Natural killer cell (primary cell): ENCODE results near the gene DLGAP3. TPM values are rescaled to one million over a fixed set of nuclear protein-coding genes. Genes with fewer than 3 reads are reported as not detected.

Experiments
- ATAC-seq, 3 donors: fragments of 150-1000 bp in 2 of 3; fragments of 200-7000 bp in 1 of 3; cut with Tn5 transposase; 1 replicate in 1 of 3; 2 replicates in 2 of 3; pipeline ENCODE4 v1.10.0; 2021; ENCODE audit warnings: mild to moderate bottlenecking in 2 of 3, moderate library complexity in 2 of 3
- DNase-seq, 2 donors: peaks; one replicate each; pipeline versions ENCODE4 v3.0.0 to v3.0.0-alpha.2; 2013 to 2021; ENCODE audit warnings: mixed read lengths in 1 of 2
- H3K27ac ChIP-seq: one replicate; pipeline ENCODE4 v1.5.1; 2013; ENCODE audit warnings: mild to moderate bottlenecking, low read length
- H3K27me3 ChIP-seq: one replicate; pipeline ENCODE4 v1.6.1; 2013; ENCODE audit warnings: low read length; ENCODE audit not compliant: control insufficient read depth, insufficient read depth
- H3K36me3 ChIP-seq: one replicate; pipeline ENCODE4 v1.6.1; 2013; ENCODE audit warnings: low read length; ENCODE audit not compliant: control insufficient read depth, insufficient read depth
- H3K4me1 ChIP-seq: one replicate; pipeline ENCODE4 v1.6.1; 2013; ENCODE audit warnings: low read length; ENCODE audit not compliant: control insufficient read depth, insufficient read depth
- H3K4me3 ChIP-seq: one replicate; pipeline ENCODE4 v1.5.1; 2013; ENCODE audit warnings: low read length
- H3K9me3 ChIP-seq: one replicate; pipeline ENCODE4 v1.6.1; 2013; ENCODE audit warnings: low read length; ENCODE audit not compliant: control insufficient read depth, insufficient read depth
- H3K27ac Mint-ChIP-seq, 2 donors: one replicate each; pipeline ENCODE4 v1.8.0; 2022; ENCODE audit warnings: mild to moderate bottlenecking in 2 of 2, mixed read lengths in 2 of 2, moderate library complexity in 1 of 2
- H3K27me3 Mint-ChIP-seq, 2 donors: one replicate each; pipeline ENCODE4 v1.8.0; 2022; ENCODE audit warnings: low read depth in 2 of 2, mixed read lengths in 2 of 2
- H3K36me3 Mint-ChIP-seq: one replicate; pipeline ENCODE4 v1.8.0; 2022; ENCODE audit warnings: mixed read lengths
- H3K4me1 Mint-ChIP-seq, 2 donors: one replicate each; pipeline ENCODE4 v1.8.0; 2022; ENCODE audit warnings: mixed read lengths in 2 of 2
- H3K4me3 Mint-ChIP-seq: one replicate; pipeline ENCODE4 v1.8.0; 2022; ENCODE audit warnings: mild to moderate bottlenecking, moderate library complexity, mixed read lengths
- H3K9me3 Mint-ChIP-seq, 2 donors: one replicate each; pipeline ENCODE4 v1.8.0; 2022; ENCODE audit warnings: mixed read lengths in 2 of 2
- WGBS: methylation state at CpG from one replicate; pipeline ENCODE4 v1.1.7; 2013; ENCODE audit warnings: missing lambda C conversion rate; ENCODE audit not compliant: insufficient coverage; 5-methylcytosine and 5-hydroxymethylcytosine counted together
- intact Hi-C: fragments of 100-400 bp; cut with micrococcal nuclease; formaldehyde crosslinking; loops from one replicate; pipeline ENCODE4 v1.14.2; 2022
- total RNA-seq, 4 donors: library from RNA; stranded (reverse); fragments of 120-200 nt in 1 of 4; gene quantifications; one replicate each; pipeline versions ENCODE4 v1.2.3 to v1.2.4, GENCODE V29; 2013 to 2022
- TF ChIP-seq, protein P1 (sequence below): fragments of 200-600 bp; IDR thresholded peaks from one replicate; pipeline ENCODE4 v1.8.0; 2022; ENCODE audit warnings: antibody characterized with exemption

The DLGAP3 gene
- total RNA-seq, 3 donors from 2014 or later (not counting 1 experiment from before 2014, with no cell fraction given) = 0.33 to 0.38 (median 0.36) TPM

GRCh38 chr1:34847094-34847493 is 82.4 kb downstream of the DLGAP3 start:
- intact Hi-C loops = no loop called here
- Histone ChIP-seq H3K9me3 (no peaks in the 10 kb centered on the region), H3K27ac (no peak overlapping the region), H3K4me1 (peaks cover 15% of the 10 kb centered on the region), H3K36me3 (peaks cover 13% of the 10 kb centered on the region), H3K4me3 (no peak overlapping the region), H3K27me3 (no peaks in the 10 kb centered on the region)
- TF ChIP-seq, protein P1, sequence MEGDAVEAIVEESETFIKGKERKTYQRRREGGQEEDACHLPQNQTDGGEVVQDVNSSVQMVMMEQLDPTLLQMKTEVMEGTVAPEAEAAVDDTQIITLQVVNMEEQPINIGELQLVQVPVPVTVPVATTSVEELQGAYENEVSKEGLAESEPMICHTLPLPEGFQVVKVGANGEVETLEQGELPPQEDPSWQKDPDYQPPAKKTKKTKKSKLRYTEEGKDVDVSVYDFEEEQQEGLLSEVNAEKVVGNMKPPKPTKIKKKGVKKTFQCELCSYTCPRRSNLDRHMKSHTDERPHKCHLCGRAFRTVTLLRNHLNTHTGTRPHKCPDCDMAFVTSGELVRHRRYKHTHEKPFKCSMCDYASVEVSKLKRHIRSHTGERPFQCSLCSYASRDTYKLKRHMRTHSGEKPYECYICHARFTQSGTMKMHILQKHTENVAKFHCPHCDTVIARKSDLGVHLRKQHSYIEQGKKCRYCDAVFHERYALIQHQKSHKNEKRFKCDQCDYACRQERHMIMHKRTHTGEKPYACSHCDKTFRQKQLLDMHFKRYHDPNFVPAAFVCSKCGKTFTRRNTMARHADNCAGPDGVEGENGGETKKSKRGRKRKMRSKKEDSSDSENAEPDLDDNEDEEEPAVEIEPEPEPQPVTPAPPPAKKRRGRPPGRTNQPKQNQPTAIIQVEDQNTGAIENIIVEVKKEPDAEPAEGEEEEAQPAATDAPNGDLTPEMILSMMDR = no peak
- Mint-ChIP-seq H3K27ac (no peak overlapping the region), H3K36me3 (no peaks in the 10 kb centered on the region), H3K9me3 (no peaks in the 10 kb centered on the region), H3K4me3 (no peak overlapping the region), H3K27me3 (no peaks in the 10 kb centered on the region), H3K4me1 (peaks cover 35 to 44% of the 10 kb centered on the region in 2 donors)
- ATAC-seq (no peak), DNase-seq (no peak)
- 80% methylated on average over 7 of the region's 7 CpGs for WGBS

- Mint-ChIP-seq H3K9me3 (no peaks in the 10 kb centered on the region), H3K27me3 (no peaks in the 10 kb centered on the region), H3K36me3 (no peaks in the 10 kb centered on the region), H3K27ac (no peak overlapping the region), H3K4me1 (peaks cover 35 to 50% of the 10 kb centered on the region in 2 donors), H3K4me3 (no peak overlapping the region)
- H3K27ac ChIP-seq = no peak overlapping the region
- ATAC-seq (no peak), DNase-seq (no peak)
- 91% methylated on average over 2 of the region's 2 CpGs for WGBS
- no peak overlapping the region for H3K4me3 ChIP-seq
- intact Hi-C loops = no loop called here
- H3K36me3 ChIP-seq = peaks cover 13% of the 10 kb centered on the region
- TF ChIP-seq, protein P1 = no peak
- H3K9me3 ChIP-seq = no peaks in the 10 kb centered on the region
- no peaks in the 10 kb centered on the region for H3K27me3 ChIP-seq
- peaks cover 15% of the 10 kb centered on the region for H3K4me1 ChIP-seq
These were observed 83.2 kb downstream of the DLGAP3 start for GRCh38 chr1:34846265-34846664.

DNA sequence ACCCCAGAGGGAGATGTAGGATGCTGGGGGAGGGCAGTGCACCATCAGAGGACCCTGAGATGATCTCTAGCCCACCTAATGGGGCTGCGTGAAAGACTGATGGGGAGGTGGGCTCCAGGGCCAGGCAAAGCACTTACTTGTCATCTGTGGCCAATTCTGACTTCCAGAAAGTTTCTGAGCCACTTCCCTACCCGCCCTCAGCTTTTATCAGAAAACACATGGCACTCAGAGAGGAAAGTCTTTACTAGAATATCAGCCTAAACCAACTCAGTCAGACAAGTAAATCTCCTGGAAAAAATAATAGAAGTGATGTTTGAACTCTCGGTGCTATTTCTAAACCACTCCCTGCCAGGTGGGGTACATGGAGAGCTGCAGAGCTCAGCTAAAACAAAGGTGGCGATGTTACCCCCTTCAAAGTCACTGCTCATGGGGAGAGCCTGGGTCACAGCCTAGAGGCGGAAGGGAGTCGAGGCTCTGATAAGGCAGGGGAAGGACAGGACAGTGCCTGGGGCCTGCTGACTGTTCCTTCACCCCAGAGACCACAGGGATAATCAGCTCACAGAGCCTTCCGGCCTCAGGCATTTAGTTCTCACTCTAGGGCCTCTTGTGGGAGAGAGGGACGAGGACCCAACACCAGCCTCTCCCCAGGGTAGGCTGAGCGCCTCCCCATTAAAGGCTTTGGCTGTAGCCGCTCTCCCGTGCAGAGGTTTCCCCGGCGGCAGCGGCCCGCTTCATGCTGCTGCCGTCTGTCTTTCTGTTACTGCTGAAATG is 84.1 kb downstream of the DLGAP3 start:
- peaks cover 15% of the 10 kb centered on the region for H3K4me1 ChIP-seq
- ATAC-seq (no peak), DNase-seq (no peak)
- H3K27me3 Mint-ChIP-seq = no peaks in the 10 kb centered on the region
- peaks cover 29 to 49% of the 10 kb centered on the region in 2 donors for H3K4me1 Mint-ChIP-seq
- H3K9me3 ChIP-seq = no peaks in the 10 kb centered on the region
- no peaks in the 10 kb centered on the region for H3K9me3 Mint-ChIP-seq
- no peak overlapping the region for H3K4me3 ChIP-seq
- no peaks in the 10 kb centered on the region for H3K36me3 Mint-ChIP-seq
- WGBS = 88% methylated on average over 16 of the region's 16 CpGs
- intact Hi-C loops = no loop called here
- H3K27ac ChIP-seq = no peak overlapping the region
- H3K27ac Mint-ChIP-seq = no peak overlapping the region
- H3K36me3 ChIP-seq = peaks cover 8% of the 10 kb centered on the region
- H3K27me3 ChIP-seq = no peaks in the 10 kb centered on the region
- TF ChIP-seq, protein P1 = no peak
- no peak overlapping the region for H3K4me3 Mint-ChIP-seq

DNA sequence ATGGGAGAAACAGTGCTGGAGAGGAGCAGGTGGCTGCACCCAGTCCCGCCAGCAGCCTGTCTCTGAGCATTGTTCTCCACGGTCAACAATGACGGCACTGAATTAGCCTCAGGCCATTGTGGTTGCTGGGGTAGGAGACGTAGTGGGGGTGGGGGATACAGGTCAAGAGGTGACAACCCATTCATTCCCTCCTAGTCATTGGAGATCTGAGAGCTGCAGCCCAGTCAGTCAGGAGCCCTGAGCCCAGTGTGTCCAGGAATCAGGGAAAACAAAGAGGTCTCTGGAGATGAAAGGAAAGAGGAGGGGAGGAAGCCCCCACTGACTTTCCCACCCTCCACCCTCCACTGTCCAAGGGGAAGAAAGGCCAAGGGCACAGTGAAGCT is 85.2 kb downstream of the DLGAP3 start:
- Histone ChIP-seq H3K4me1 (peaks cover 15% of the 10 kb centered on the region), H3K9me3 (no peaks in the 10 kb centered on the region), H3K4me3 (no peak overlapping the region), H3K27me3 (no peaks in the 10 kb centered on the region), H3K36me3 (peaks cover 6% of the 10 kb centered on the region), H3K27ac (no peak overlapping the region)
- Mint-ChIP-seq H3K4me3 (no peak overlapping the region), H3K36me3 (no peaks in the 10 kb centered on the region), H3K27ac (peak overlapping the region in 1 of 2 donors; percentile 85), H3K9me3 (no peaks in the 10 kb centered on the region), H3K27me3 (no peaks in the 10 kb centered on the region), H3K4me1 (peaks cover 27 to 41% of the 10 kb centered on the region in 2 donors)
- WGBS = 98% methylated on average over 4 of the region's 4 CpGs
- ATAC-seq (no peak), DNase-seq (no peak)
- TF ChIP-seq, protein P1 = no peak
- intact Hi-C loops = no loop called here
